Endothelial cell of umbilical vein (primary cell): ENCODE results near the gene C3orf85.

Experiments
- CTCF ChIP-seq, 2 donors: IDR thresholded peaks; 1 replicate in 1 of 2; 2 replicates in 1 of 2; pipeline ENCODE4 v1.5.1; 2011; ENCODE audit warnings: low read length in 2 of 2, mild to moderate bottlenecking in 2 of 2, moderate library complexity in 2 of 2, control low read depth in 1 of 2, inconsistent platforms in 1 of 2, low read depth in 1 of 2; ENCODE audit not compliant: insufficient read depth in 1 of 2; ENCODE audit errors: extremely low read depth in 1 of 2
- EZH2 ChIP-seq: IDR thresholded peaks from 2 replicates; pipeline ENCODE4 v1.6.1; 2012; ENCODE audit warnings: borderline replicate concordance, low read depth, mild to moderate bottlenecking, moderate library complexity, low read length, inconsistent platforms; ENCODE audit not compliant: severe bottlenecking
- FOS ChIP-seq: IDR thresholded peaks from 2 replicates; pipeline ENCODE4 v1.6.1; 2011; ENCODE audit warnings: mild to moderate bottlenecking, low read length, moderate library complexity, borderline replicate concordance; ENCODE audit not compliant: insufficient read depth
- GATA2 ChIP-seq: IDR thresholded peaks from 2 replicates; pipeline ENCODE4 v1.7.0; 2011; ENCODE audit warnings: low read depth, mild to moderate bottlenecking, moderate library complexity, mixed read lengths, low read length; ENCODE audit not compliant: insufficient read length, insufficient read depth
- JUN ChIP-seq: IDR thresholded peaks from 2 replicates; pipeline ENCODE4 v1.6.1; 2011; ENCODE audit warnings: borderline replicate concordance, low read depth; ENCODE audit not compliant: insufficient read length, insufficient read depth
- MYC ChIP-seq: IDR thresholded peaks from one replicate; pipeline ENCODE4 v1.6.1; 2011; ENCODE audit warnings: mild to moderate bottlenecking, low read depth, low read length
- POLR2A ChIP-seq: IDR thresholded peaks from 2 replicates; pipeline ENCODE4 v1.6.1; 2012; ENCODE audit warnings: low read depth, mild to moderate bottlenecking, control low read depth, low read length
- POLR2AphosphoS5 ChIP-seq: IDR thresholded peaks from 2 replicates; pipeline ENCODE4 v1.6.1; 2012; ENCODE audit warnings: low read depth, mild to moderate bottlenecking, control low read depth, low read length, moderate library complexity; ENCODE audit not compliant: insufficient read depth
- TF ChIP-seq, protein P1 (sequence below): IDR thresholded peaks from 2 replicates; pipeline ENCODE4 v1.6.1; 2011; ENCODE audit not compliant: insufficient read depth, insufficient read length

- TF ChIP-seq EZH2 (no peak), POLR2A (no peak), CTCF (IDR thresholded peaks at IDR 0.05; ENCODE audit: extremely low read depth in 1 of 2, insufficient read depth in 1 of 2, low read depth in 1 of 2, low read length in 2 of 2) (no peak), POLR2AphosphoS5 (no peak), MYC (no peak), JUN (no peak), GATA2 (no peak), FOS (no peak)
- TF ChIP-seq, protein P1, sequence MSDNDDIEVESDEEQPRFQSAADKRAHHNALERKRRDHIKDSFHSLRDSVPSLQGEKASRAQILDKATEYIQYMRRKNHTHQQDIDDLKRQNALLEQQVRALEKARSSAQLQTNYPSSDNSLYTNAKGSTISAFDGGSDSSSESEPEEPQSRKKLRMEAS, result no peak
Observed at GRCh38 chr3:109109574-109109973, 26.9 kb upstream of the C3orf85 start.
